Esophagus squamous epithelium (tissue), 5 donors: ENCODE data around the gene ST6GALNAC3. TPM values are rescaled to one million over a fixed set of nuclear protein-coding genes. Genes with fewer than 3 reads are reported as not detected.

Experiments used
- DNase-seq: peaks from one replicate; lab custom pipeline; 2025; lab: John Stamatoyannopoulos, UW
- H3K27ac ChIP-seq, 4 donors: fragments of 200-600 bp; sonication (generic); one replicate each; pipeline ENCODE4 v1.5.1; 2016 to 2019; ENCODE audit warnings: mild to moderate bottlenecking in 1 of 4
- H3K27me3 ChIP-seq, 4 donors: fragments of 200-600 bp; sonication (generic); 1 replicate in 3 of 4; 2 replicates in 1 of 4; pipeline versions ENCODE4 v1.5.1 to v1.6.0; 2017 to 2021; ENCODE audit warnings: antibody characterized with exemption in 1 of 4
- H3K36me3 ChIP-seq, 3 donors: fragments of 200-600 bp; sonication (generic); one replicate each; pipeline ENCODE4 v1.5.1; 2016 to 2019
- H3K4me1 ChIP-seq, 3 donors: fragments of 200-600 bp; sonication (generic); one replicate each; pipeline ENCODE4 v1.5.1; 2017 to 2019
- H3K4me3 ChIP-seq, 4 donors: fragments of 200-600 bp; sonication (generic); 1 replicate in 3 of 4; 2 replicates in 1 of 4; pipeline ENCODE4 v1.5.1; 2016 to 2019; ENCODE audit warnings: mild to moderate bottlenecking in 2 of 4, moderate library complexity in 1 of 4
- H3K9me3 ChIP-seq, 3 donors: fragments of 200-600 bp; sonication (generic); one replicate each; pipeline ENCODE4 v1.5.1; 2016 to 2019
- POLR2A ChIP-seq, 4 donors: fragments of 450-650 bp; IDR thresholded peaks; one replicate each; pipeline ENCODE4 v1.6.1; 2017; ENCODE audit warnings: antibody characterized with exemption in 4 of 4, mild to moderate bottlenecking in 4 of 4, moderate library complexity in 3 of 4
- WGBS, 2 donors: methylation state at CpG; one replicate each; pipeline ENCODE4 v1.1.5; 2018; 5-methylcytosine and 5-hydroxymethylcytosine counted together
- intact Hi-C: fragments of 100-400 bp; cut with DNase I; formaldehyde crosslinking; loops from one replicate; pipeline ENCODE4 v1.15.0; 2022
- total RNA-seq, 4 donors: library from RNA; depleted of rRNA; stranded (reverse); fragments of >200 nt; gene quantifications; one replicate each; pipeline ENCODE4 v1.1.0, GENCODE V29; 2016
- TF ChIP-seq, protein P1 (sequence below), 6 experiments: fragments of 450-650 bp in 4 of 6; fragments of 200-600 bp in 2 of 6; sonication (generic) in 2 of 6; IDR thresholded peaks; one replicate each; pipeline ENCODE4 v1.5.1; 2016 to 2019; ENCODE audit warnings: antibody characterized with exemption in 6 of 6, mild to moderate bottlenecking in 4 of 6, moderate library complexity in 4 of 6
- donor health status: DM: yes; HTN: yes; CAD: no.

Gene ST6GALNAC3
- total RNA-seq, 4 donors from 2014 or later = 0.27 to 4.3 (median 2.2) TPM

DNA sequence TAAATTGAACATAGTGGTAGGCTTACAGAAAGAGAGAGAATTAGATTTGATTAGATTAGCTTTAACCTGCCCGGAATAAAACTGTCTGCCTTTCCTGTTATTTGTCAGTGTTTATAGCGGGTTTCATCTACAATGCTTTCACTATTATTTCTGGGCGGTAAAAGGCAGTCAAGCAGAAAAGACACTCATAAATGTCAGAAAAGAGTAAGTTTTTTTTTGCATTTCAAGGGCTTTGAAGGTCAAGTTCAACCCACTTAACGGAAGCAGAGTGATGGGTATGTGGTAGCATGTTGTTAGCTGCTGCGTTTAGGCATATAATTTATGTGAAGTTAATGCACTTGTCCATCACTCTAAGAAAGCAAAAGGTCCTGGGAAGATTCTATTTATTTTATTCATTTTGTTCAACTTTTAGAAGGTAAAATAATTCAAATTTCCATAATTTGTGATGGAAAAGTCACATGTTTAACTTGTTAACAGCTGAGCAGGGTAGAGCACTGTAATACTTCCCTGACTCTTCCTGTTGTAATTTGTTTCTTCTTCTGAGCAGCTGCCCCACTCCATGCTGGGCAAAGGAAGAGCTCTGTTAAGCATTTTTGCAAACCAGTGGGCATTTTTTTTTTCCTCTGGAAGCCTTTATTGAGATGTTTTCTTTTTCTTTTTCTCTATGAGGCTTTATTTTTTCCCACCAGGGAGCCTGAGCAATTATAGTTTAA is 220.1 kb downstream of the ST6GALNAC3 start:
- TF ChIP-seq POLR2A (IDR thresholded peaks at IDR 0.05) = no peak
- TF ChIP-seq, protein P1, sequence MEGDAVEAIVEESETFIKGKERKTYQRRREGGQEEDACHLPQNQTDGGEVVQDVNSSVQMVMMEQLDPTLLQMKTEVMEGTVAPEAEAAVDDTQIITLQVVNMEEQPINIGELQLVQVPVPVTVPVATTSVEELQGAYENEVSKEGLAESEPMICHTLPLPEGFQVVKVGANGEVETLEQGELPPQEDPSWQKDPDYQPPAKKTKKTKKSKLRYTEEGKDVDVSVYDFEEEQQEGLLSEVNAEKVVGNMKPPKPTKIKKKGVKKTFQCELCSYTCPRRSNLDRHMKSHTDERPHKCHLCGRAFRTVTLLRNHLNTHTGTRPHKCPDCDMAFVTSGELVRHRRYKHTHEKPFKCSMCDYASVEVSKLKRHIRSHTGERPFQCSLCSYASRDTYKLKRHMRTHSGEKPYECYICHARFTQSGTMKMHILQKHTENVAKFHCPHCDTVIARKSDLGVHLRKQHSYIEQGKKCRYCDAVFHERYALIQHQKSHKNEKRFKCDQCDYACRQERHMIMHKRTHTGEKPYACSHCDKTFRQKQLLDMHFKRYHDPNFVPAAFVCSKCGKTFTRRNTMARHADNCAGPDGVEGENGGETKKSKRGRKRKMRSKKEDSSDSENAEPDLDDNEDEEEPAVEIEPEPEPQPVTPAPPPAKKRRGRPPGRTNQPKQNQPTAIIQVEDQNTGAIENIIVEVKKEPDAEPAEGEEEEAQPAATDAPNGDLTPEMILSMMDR (IDR thresholded peaks at IDR 0.05) = no peak
- Histone ChIP-seq H3K27me3 (no peaks in the 10 kb centered on the region), H3K27ac (no peak overlapping the region), H3K4me3 (no peak overlapping the region), H3K36me3 (no peaks in the 10 kb centered on the region), H3K4me1 (no peaks in the 10 kb centered on the region), H3K9me3 (no peaks in the 10 kb centered on the region)
- DNase-seq = no peak
- 36 to 51% methylated on average over 5 of the region's 5 CpGs for WGBS, 2 donors
- intact Hi-C loops = no loop called here

DNA sequence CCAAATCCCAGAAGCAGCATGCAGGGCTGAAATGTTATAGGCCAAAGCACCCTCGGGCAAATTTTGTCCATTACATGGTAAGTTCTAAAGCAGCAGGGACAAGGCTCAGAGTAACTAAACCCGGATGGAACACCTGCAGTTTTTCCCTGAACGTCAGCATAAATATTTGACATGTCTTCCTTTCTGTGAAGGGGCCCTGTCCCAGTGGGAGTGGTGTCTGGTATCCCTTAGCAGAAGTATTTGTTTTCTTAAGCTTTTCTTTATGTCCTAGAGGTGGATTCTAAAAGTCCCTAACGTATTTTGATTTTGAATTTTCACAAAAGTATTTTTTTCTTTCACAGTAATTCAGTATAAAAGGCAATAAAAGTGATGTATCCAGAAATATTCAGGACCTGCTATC is 223.9 kb downstream of the ST6GALNAC3 start:
- H3K4me1 ChIP-seq = no peaks in the 10 kb centered on the region
- no peaks in the 10 kb centered on the region for H3K9me3 ChIP-seq
- no peak for TF ChIP-seq POLR2A (IDR thresholded peaks at IDR 0.05)
- TF ChIP-seq, protein P1 (IDR thresholded peaks at IDR 0.05) = no peak
- no peaks in the 10 kb centered on the region for H3K27me3 ChIP-seq
- intact Hi-C loops = no loop called here
- no peak overlapping the region for H3K27ac ChIP-seq
- 56% methylated on average over 4 of the region's 4 CpGs for WGBS, 2 donors
- H3K4me3 ChIP-seq = no peak overlapping the region
- no peaks in the 10 kb centered on the region for H3K36me3 ChIP-seq
- DNase-seq = no peak

DNA sequence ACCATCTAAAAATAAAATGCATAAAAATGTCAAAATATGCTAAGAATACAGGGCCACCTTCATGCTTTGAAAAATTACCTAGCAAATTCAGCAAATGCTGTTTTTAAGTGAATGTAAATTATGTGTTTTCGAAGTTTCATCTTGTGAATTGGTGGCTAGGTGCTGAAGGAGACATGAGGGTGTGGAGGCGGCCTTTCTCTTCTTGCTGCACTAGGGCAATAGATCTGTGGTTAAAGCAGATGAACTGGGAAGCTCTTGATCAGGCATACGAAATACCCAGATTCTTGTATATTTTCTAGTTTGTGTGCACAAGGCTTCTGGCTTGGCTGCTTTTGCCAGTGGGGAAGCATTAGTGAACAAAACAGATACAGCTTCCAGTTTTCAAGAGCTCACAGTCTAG is 224.5 kb downstream of the ST6GALNAC3 start:
- H3K9me3 ChIP-seq = no peaks in the 10 kb centered on the region
- TF ChIP-seq POLR2A (IDR thresholded peaks at IDR 0.05) = no peak
- TF ChIP-seq, protein P1 (IDR thresholded peaks at IDR 0.05) = no peak
- H3K36me3 ChIP-seq = no peaks in the 10 kb centered on the region
- WGBS, 2 donors = 78% methylated on average over 3 of the region's 3 CpGs
- no peak overlapping the region for H3K4me3 ChIP-seq
- H3K27me3 ChIP-seq = no peaks in the 10 kb centered on the region
- no peak for DNase-seq
- intact Hi-C loops = no loop called here
- no peak overlapping the region for H3K27ac ChIP-seq
- H3K4me1 ChIP-seq = no peaks in the 10 kb centered on the region

DNA sequence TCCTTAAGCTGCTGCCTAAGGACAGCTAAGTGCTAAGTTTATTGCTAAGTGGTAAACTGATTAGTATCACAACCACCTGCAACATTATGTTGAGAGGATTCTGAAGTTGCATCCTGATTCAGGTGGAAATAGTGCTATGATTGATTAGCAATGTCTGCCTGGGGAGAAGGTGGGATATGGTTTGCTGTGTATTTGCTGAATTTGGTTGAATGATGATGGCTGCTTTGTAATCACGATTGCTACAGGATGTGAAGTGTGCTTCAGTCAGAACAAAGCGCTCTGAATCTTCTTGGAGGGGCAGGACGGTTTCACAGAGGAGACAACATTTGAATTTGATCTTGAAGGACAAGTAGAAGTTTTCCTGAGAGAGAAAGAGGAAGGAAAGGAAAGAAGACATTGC is 226.0 kb downstream of the ST6GALNAC3 start:
- 70 to 77% methylated on average over 3 of the region's 3 CpGs for WGBS, 2 donors

DNA sequence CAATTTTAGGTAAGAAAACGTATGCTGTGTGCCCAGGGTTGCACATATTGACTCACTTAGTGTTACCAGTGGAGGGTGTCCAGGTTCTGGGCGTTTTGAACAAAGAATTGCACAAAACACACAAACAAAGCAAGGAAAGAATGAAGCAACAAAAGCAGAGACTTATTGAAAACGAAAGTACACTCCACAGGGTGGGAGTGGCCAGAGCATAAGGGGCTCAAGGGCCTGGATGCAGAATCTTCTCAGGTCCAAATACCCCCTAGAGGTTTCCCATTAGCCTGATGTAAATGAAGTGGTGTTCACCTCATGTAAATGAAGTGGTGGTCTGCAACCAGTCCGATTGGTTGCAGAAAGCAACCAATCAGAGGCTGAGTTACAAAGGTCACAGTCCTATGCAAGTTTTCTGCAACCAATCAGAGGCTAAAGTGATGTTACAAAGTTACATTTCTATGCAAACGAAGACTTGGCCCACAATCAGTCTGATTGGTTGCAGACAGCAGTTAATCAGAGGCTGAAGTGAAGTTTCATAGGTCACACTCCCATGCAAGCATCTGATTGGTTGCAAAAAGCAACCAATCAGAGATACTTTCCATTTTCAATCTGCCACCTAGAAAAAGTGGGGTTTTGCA is 228.3 kb downstream of the ST6GALNAC3 start:
- H3K4me1 ChIP-seq = no peaks in the 10 kb centered on the region
- H3K4me3 ChIP-seq = no peak overlapping the region
- 55 to 57% methylated on average over 4 to 5 of the region's 5 CpGs for WGBS, 2 donors
- no peak for DNase-seq
- intact Hi-C loops = no loop called here
- TF ChIP-seq POLR2A (IDR thresholded peaks at IDR 0.05) = no peak
- TF ChIP-seq, protein P1 (IDR thresholded peaks at IDR 0.05) = no peak
- no peaks in the 10 kb centered on the region for H3K36me3 ChIP-seq
- H3K9me3 ChIP-seq = no peaks in the 10 kb centered on the region
- no peaks in the 10 kb centered on the region for H3K27me3 ChIP-seq
- no peak overlapping the region for H3K27ac ChIP-seq

More for the DNA sequence above, 226.0 kb downstream of the ST6GALNAC3 start:
- no peaks in the 10 kb centered on the region for H3K9me3 ChIP-seq
- no peaks in the 10 kb centered on the region for H3K36me3 ChIP-seq
- H3K4me1 ChIP-seq = no peaks in the 10 kb centered on the region
- intact Hi-C loops = no loop called here
- no peak for DNase-seq
- H3K27ac ChIP-seq = no peak overlapping the region
- no peak overlapping the region for H3K4me3 ChIP-seq
- no peaks in the 10 kb centered on the region for H3K27me3 ChIP-seq
- TF ChIP-seq POLR2A (IDR thresholded peaks at IDR 0.05) = no peak
- TF ChIP-seq, protein P1 (IDR thresholded peaks at IDR 0.05) = no peak
